LNCAP (cell line): Measurements from ENCODE around the gene DTHD1.

Source experiments
- TF ChIP-seq, protein P1 (sequence below): fragments of 450-650 bp; IDR thresholded peaks from 2 replicates; pipeline ENCODE4 v1.5.1; 2017; ENCODE audit warnings: mild to moderate bottlenecking

DTHD1 gene

DNA sequence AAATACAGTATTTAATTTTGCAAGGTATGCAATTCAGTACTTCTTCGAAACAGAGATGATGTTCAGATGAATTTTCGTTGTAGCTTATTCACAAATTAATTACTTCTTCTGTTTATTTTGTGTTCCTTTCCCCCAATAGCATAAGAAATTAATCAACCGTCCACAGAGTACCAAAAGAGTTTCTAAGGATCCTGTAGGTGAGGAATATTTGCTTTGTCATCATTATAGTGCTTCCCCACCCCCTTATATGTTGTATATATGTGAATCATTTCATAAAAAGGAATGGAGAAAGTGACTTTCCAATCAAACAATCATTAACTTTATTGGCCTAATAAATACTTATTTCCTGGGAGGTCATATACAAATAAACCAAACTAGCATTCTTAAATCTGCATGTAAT, 57.6 kb downstream of the DTHD1 start:
- TF ChIP-seq, protein P1, sequence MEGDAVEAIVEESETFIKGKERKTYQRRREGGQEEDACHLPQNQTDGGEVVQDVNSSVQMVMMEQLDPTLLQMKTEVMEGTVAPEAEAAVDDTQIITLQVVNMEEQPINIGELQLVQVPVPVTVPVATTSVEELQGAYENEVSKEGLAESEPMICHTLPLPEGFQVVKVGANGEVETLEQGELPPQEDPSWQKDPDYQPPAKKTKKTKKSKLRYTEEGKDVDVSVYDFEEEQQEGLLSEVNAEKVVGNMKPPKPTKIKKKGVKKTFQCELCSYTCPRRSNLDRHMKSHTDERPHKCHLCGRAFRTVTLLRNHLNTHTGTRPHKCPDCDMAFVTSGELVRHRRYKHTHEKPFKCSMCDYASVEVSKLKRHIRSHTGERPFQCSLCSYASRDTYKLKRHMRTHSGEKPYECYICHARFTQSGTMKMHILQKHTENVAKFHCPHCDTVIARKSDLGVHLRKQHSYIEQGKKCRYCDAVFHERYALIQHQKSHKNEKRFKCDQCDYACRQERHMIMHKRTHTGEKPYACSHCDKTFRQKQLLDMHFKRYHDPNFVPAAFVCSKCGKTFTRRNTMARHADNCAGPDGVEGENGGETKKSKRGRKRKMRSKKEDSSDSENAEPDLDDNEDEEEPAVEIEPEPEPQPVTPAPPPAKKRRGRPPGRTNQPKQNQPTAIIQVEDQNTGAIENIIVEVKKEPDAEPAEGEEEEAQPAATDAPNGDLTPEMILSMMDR = no peak

DNA sequence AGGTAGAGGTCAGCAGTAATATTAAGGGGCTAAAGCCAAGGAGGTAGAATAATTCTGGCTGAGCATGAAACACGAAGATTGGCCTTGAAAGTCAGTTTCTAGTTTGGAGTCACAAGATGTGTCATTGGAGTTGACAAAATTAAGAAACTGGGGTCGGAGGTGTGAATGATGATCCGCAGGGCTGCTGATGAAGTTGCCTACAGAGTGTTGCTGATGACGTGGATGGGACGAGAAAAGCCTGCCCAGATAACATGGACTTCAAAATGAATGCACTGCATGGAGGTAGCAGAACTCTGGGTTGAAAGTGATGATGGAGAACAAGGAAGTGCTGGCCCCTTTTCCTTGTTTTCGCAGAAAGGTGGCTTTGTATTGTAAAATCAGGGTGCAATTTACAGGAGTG, 60.5 kb downstream of the DTHD1 start:
- TF ChIP-seq, protein P1 = no peak

DNA sequence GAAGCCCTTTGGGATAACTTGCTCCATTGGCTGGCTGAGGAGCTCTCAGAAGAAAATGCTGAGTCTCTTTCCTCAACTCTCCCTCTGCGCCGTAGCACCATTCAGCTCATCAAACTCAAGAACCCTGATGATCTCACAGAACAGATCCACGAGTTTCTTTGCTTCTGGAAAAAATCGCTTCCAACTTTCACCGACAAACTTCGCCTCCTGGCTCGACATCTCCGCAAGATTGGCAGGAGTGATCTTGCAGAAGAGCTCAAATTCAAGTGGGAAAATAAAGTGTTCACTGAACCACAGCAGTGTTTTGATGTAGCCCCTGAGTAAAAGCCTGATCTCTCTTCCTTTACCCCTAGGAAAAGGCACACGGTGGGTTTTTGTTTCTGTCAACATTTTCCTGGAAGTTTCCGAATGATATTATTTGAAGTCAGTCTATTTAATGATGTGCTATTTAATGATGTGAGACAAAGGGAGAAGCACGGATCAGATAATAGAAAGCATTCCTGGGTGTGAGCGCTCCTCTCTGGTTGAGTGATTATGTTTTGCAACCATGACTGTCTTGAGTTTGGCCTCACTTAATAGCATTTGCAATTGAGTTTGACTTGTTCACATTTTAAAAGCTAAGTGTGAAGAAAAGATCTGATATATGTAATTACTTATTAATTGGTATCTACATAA, 62.2 kb downstream of the DTHD1 start:
- TF ChIP-seq, protein P1 = no peak

DNA sequence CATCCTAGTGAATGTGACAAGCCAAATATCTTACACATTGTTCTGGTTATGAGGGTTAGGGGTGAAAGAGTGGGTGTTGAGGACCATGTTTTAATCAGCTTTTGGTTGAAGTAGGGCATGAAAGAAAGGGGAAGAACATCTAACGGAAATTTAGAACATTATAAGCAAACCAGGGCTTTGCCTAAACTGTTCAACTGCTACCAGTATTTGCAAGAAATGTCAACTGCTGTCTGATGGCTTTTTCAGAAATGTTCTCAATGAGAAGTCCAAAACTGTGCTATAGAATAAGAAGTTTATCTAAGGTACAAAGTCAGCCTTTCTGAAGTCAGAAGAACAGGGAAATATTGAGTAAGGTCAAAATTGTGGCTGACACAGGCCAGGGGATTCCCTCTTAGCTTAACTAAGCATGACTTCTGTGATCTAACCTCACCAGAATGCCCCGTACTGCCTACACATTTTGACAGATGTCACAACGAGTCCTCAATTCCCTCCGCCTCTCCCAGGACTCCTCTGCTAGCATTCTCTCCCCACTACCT, 67.1 kb downstream of the DTHD1 start:
- TF ChIP-seq, protein P1 = no peak

DNA sequence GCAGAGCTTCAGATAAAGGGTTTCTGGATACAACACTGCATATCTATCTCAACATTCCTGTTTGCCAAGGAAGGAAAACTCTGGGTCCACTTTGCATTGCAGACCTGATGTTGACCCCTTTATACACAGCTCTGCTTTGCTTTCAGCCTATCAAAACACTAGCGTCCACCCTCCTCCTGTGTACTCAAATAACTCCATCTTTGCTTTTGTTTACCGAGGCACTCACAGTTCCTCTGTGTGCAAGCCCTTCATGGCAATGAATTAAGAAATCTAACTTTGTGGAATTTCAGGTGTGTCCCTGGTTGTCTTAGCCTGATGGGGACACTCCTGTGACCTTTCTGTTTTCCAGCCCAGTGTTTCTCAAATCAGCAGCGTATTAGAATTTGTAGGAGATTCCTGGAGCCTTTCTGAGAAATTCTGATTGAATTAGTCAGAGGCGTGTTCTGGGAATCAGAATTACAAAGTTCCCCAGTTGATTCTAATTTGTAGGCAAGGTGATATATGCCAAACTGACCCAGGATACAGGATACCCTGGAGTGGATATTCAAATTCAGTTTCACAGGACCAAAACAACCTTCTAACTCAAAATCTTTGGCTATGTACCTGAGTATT, 68.6 kb downstream of the DTHD1 start:
- TF ChIP-seq, protein P1 = no peak

DNA sequence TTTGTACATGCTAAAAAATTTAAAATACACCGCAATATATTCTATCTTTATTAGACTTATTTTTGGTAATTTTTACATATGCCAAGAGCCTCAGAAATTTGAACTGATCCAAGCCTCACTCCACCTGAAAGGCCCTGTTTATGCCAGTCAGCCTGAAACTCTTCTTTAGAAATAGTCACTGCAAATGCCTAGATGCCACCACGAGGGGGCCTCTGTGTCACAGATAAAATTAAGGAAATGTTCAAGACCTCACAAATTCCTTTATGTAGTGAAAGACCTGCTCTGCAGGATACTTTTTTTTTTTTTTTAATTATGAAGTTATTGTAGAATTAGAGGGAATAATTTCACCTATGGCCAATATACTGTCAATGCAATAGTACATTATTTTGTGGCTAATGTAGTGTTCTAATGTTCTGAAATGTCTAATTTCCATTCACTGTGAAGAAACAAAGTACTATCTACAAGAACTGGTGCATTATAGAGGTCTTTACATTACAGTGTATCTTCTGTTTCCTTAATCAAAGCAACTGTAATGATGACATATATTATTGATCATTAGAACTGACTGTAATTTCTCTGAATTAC, 69.8 kb downstream of the DTHD1 start:
- TF ChIP-seq, protein P1 = peak; percentile 85

DNA sequence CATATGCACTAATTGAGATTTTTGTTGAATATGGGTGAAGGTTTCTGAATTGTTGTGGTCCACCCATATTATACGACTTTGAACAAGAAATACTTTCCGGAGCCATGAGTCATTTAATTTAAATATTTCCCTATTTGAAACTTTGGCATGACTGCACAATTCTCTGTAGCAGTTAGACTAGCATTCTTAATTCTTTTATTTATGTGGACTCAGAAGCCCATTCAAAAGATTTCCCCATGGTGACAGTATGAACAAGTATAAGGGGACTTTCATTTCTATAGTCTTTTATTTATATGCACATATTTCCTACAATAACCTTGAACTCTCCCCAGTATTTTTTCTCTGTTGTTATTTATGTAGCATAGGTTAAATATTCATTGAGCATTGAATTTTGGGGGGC, 72.6 kb downstream of the DTHD1 start:
- TF ChIP-seq, protein P1 = no peak
